ENCODE data around the gene NRF1.

NRF1 gene

DNA sequence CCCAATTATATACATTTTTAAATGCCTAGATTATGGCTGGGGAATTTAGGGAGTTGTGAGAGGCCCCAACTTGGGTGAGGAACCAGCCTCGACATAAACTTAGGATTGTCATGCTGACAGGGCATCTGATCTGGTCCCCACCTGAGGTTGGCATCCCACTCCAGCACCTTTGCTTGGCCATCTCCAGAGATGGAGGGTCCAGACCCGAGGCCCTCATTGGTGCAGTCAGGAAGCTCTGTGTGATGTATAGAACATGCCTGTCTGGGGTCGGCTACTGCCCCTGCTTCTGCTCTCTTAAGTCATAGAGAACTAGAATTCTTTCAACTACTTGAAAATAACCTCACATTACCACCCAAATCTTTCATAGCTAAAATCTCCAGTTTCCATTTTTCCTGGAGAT is 153.8 kb downstream of the NRF1 start:
- in situ Hi-C loops (cut with HindIII; ENCODE audit: low sequenced_read_pairs): loop anchor here (25.0 kb wide), 1 partner anchor 247 kb away; no protein-coding TSS in a partner anchor

DNA sequence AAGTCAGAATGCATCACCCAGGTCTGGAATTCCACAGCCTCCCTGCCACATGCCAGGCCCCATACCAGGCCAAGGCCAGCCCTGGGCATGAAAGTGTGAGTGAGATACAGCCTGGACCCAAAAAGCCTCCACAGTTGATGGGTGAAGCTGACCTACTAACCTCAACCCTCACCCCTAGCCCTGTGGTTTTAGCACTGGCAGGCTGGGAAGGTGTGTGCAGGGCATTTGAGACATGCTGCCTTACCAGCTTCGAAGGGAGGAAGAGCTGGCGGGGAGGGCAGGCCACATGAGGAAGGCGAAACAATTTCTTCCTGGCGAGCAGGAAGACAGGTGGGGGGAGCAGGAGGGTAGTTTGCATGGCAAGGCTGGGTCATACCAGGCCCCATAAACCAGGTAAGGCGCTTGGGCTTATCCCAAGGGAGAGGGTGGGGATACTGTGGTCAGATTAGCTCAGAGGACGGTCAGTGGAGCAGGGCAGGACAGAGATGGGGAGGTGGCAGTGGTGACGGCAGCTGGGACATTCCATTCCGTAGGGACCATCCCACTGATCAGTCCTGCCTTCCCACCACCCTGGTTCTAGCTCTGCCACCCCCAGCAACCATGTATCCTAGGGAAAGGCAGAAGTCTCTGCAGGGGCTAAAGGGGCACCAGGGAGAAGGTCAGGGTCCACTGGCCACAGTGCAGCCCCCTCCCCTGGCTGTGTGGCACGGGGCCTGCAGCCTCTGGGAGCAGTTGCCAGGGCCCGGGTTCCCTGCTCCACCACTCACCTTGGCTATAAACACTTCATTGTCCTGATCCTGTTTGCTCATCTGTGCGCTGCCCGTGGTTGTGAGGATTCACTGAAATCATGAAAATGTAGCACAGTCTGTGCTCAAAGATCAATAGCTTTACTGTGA is 155.8 kb downstream of the NRF1 start:
- in situ Hi-C loops (cut with HindIII; ENCODE audit: low sequenced_read_pairs): loop anchor here (25.0 kb wide), 1 partner anchor 245 kb away; no protein-coding TSS in a partner anchor

DNA sequence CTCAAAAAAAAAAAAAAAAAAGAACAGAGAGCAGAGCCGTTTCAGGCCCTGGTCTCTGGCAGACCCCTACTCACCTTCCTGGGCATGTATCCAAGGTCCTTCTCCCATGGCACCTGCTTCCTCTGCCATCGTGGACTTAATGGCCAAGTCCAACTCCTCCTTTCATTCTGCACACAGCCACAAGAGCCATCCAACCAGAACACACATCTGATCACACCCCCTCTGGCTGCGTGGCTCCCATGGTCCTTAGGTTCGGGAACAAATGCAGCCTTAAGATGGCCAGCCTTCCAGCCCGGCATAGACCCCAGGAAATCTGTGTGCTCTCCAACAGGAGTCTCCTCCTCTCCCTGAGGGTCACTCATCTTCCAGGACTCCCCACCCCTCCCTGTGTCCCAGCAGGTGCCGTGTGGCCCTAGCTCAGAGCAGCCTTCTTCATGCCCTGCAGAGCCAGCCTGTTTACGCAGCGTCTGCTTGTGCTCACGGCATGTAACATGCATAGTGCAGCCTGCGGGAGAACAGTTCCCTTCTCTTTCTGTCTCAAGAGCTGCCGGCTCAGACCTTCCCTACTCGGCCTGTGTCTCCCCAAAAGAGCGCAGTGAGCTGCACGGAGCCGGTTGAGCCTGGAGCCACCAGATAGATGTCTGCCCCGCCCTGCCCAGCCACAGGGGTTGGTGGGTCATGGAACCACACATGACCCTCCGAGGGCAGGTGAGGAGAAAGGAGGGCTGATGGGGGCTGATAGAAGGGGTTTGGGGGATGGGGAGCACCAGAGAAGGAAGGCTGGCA is 157.3 kb downstream of the NRF1 start:
- in situ Hi-C loops (cut with HindIII; ENCODE audit: low sequenced_read_pairs): loop anchor here (25.0 kb wide), 1 partner anchor 243 kb away; no protein-coding TSS in a partner anchor

DNA sequence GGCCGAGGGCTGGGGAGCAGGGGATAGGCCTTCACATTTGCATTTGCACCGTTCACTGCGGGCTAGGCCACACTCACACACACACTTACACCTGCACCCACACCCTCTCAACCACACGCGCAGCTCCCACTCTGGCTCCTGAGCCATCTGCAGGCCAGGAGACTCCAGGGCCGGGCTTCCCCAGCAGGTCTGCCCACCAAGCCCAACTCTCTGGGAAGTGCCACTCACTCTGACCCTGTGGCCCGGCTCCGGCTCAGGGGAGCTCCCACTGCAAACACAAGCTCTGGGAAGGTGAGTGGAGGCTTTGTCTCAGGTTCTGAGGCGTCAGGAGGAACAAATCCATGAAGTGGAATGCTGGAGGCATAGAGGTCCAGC is 157.9 kb downstream of the NRF1 start:
- in situ Hi-C loops (cut with HindIII; ENCODE audit: low sequenced_read_pairs): loop anchor here (25.0 kb wide), 1 partner anchor 243 kb away; no protein-coding TSS in a partner anchor

DNA sequence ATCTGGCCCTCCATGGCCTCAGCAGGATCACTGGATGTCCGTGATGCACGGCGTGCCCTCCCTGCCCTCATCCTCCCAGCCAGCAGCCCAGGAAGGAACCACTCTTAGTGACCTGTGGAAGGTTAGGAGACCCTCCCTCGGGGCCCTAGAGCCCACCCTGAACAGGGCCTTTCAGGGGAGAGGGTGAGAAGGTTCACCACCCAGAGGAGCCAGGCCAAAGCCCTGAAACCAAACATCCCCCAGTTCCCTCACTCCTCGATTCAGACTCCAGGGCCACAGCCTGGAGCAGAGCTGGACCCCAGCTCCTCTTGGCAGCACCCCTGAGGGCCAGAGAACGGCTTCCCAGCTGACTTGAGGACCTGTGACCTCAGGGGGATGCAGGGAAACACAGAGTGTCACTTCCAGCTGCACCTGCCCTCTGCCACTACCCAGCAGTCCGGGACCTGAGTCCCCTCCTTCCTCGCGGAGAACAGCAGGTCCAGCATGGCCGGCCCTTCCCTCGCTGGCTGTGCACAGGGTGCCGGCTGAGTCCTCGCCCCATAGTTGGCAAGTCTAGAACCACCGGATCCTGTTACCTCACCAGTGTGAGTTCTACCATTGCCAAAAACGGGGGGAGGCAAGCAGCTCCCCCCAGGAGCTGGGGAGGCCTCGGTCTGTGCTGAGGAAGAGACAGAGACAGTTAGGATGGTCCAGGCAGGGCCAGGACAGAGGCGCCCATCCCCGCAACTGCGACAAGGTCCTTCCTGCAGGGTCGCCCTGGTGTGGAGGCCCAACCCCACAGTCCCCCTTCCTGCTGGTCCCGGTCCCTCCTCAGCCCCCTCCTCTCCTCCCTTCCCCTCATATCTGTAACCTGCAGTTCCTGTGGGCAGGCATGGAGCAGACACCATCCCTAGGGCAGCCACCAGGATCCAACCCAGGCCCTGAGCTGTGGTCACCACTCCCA is 158.6 kb downstream of the NRF1 start:
- in situ Hi-C loops (cut with HindIII; ENCODE audit: low sequenced_read_pairs): loop anchor here (25.0 kb wide), 1 partner anchor 242 kb away; no protein-coding TSS in a partner anchor

DNA sequence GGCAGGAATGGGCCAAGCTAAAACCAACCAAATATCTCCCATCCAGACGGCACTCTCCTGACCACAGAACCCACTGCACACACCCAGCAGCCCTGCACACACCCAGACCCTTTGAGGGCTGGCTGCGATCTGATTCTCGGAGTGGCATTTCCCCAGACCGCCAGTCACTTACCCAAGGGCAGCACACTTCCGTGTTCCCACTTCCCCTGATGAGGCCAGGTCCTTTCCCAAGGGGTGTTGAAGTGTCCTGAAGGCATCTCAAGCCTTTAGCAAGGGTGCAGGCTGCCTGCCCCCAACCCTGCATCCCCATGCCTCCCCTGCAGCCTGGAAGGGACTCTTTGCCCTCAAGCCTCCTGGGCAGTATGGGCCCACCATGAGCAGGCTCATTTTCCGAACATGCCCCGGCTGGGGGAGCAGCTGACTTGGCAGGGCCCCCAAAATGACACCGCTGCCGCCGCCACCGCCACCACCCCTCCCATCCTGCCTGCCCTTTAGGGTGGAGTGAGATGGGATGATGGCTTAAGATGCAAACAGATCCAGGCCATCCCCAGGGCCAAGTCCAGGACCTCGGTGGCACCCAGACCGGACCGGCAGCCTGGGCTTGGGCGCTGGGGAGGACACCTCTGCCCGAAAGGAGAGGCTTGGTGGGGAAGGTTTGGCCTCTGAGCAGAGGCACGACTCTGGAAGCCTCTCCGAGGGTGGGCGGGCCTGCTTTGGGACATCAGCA is 159.8 kb downstream of the NRF1 start:
- in situ Hi-C loops (cut with HindIII; ENCODE audit: low sequenced_read_pairs): loop anchor here (25.0 kb wide), 1 partner anchor 241 kb away; no protein-coding TSS in a partner anchor

DNA sequence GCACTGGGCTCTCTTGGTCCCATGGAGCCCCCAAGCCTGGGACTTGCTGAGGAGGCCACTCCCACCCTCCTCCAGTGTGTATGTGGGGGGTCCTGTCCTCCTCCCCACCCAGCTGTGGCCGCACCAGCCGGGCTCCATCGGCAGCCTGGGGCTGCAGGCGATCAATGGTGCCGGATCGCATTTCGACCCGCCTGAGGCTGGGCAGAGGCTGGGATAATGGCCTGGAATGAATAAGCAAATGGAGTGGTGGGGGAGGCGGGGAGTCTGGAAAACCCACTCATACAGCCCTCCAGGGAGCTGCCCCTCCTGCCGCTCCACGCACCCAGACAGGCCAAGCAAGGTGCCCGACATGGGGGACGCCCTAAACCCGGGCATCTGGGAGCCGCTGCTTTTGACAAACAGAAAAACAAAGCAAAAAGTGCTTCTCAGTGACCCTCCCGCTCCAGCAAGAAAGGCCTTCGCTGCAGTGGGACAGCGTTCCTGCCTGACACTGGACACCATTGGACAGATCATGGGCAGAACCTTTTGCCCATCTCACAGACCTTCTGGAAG is 160.5 kb downstream of the NRF1 start:
- in situ Hi-C loops (cut with HindIII; ENCODE audit: low sequenced_read_pairs): loop anchor here (25.0 kb wide), 1 partner anchor 240 kb away; no protein-coding TSS in a partner anchor

DNA sequence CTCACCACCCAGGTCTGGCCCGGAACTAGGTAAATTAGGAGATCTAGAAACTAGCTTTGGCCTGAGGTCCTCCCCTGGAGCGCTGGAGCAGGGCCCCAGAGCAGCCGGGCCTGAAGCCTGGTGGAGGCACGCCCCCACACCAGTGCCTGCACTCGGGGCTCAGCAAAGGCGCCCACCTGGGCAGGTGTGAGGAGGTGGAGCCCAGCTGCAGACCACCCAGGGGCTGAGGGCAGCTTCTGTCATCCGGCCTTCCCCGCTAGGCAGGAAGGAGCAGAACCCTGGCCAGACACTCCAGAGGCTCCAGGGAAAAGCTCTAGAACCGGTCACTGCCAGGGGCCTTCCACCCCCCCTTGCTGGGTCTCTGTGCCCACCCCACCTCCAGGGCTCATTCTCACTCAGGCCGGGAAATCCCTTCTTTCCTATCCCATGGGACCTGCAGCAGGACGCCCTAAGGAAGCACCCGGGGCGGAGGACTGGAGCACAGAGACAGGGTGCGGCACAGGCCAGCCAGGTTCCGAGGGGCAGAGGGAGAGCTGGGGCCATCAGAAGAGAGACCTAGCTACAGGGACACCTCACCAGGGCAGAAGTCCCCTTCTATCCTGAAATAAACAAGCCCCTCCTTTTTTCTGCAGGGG is 161.2 kb downstream of the NRF1 start:
- in situ Hi-C loops (cut with HindIII; ENCODE audit: low sequenced_read_pairs): loop anchor here (25.0 kb wide), 1 partner anchor 240 kb away; no protein-coding TSS in a partner anchor

DNA sequence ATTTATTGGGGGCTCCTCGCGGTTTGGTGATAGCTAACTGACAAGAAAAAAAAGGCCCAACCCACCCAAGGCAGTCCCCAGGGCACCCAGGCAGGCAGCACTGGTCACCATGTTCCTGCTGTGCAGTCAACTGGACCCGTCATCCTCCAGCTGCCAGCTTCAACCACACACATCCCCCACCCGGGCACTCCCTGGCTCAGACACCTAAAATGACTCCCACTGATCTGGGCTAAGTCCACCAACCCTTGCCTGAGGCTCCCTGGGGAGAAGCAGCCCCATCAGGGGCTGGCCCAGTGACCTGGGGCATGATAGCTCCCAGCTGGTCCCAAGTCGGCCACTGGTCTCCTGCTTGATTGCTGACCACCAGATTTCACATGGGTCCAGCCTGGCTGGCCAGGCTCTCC is 161.8 kb downstream of the NRF1 start:
- in situ Hi-C loops (cut with HindIII; ENCODE audit: low sequenced_read_pairs): loop anchor here (25.0 kb wide), 1 partner anchor 239 kb away; no protein-coding TSS in a partner anchor

DNA sequence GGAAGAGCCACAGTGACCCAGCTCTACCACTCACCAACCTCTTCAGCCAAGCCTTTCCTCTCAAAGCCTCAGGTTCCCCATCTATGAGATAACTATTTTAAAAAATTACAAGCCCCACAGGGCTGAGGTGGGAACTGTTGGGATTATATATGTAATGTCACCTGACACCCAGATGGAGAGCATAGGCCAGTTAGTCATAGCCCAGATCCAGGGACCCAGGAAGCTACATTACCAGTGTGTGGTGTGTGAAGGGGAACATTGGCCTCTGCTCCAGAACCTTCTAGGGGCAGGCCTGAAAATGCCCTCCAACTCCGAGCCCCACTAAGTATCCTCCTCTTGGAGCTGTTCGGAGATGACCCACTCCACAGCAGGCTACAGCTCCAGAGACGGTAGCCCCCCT is 162.4 kb downstream of the NRF1 start:
- in situ Hi-C loops (cut with HindIII; ENCODE audit: low sequenced_read_pairs): loop anchor here (25.0 kb wide), 1 partner anchor 238 kb away; no protein-coding TSS in a partner anchor

DNA sequence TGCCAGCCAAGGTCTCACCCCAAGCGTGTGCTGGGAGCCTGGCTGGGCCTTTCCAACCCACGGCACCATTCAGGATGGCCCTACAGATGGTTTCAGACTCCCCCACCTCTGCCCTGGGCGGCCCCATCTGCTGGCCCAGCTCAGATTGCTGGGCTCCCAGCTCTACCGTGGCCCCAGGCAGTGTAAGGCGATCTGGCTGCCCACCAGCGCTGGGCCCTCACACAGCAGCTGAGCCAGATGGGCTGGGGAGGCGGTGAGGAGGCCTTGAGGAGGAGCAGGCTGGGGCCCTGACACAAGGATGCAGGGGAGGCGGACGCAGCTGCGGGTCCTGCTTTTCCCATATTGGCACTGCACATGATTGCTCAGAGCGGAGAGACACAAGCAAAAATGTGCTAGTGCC is 162.8 kb downstream of the NRF1 start:
- in situ Hi-C loops (cut with HindIII; ENCODE audit: low sequenced_read_pairs): loop anchor here (25.0 kb wide), 1 partner anchor 238 kb away; no protein-coding TSS in a partner anchor

DNA sequence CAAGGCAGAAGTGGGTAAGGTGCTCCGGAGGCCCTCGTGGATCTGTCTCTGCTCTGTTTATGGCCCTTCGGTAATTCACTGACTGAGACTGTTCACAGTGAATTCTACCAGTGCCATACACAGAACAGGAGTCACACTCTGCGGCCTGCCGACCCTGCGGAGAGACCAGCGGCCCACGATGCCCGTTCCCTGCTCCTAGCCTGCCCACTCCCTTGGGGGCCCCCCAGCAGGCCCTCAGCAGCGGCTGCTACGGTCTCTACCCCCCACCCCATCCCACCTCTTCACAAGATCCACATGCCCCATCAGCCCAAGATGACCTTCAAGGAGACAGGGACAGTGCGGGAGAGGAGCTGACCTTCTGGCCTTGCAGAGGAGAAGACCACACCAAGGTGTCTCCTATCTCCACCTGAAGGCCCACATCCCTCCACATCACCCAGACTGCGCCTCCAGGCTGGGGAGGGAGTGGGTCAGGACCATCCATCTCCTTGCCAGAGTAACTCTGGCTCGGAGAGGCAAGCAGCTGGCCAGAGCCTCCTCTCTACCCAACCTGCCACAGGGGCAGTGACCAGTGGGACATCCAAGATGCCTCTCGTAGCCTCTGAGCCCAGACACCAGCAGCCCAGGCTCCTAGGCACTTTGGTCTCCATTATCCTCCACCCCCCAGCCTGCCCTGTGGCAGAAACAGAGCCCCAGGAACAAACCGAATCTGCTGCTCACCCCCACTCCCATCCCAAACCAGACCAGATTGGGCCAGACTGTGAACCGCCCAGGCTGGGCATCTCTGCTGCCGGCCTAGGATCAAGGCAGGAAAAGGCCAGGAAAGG is 163.6 kb downstream of the NRF1 start:
- in situ Hi-C loops (cut with HindIII; ENCODE audit: low sequenced_read_pairs): loop anchor here (25.0 kb wide), 1 partner anchor 237 kb away; no protein-coding TSS in a partner anchor

DNA sequence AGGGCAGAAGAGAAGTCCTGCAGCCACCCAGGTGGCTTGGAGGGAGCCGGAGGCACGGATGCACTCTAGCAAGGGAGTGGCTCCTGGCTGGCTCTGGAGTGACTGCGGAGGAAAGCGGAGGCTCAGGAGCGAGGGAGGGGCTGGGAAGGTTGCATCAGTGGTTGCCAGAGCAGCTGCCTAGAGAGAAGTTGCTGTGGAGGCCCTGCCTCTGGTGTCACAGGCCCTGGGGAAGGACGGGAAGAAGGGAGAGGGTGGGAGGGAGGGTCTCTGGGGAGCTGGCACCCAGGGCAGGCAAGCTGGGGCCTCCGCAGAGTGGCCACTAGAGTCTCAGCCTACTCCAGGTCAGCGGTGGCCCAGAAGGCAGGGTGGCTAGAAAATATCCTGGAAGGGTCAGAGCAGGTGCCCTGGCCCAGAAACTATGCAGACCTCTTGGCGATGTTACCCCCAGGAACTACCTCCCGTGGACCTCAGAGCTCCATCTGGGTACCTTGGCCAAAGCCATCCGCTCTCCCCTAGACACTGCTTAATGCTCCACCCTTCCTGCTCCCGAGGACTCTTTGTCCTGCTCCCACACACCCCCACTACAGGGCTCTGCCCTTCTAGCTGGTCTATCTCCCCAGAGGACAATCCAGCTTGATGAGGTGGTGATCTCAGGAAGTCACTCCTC is 164.3 kb downstream of the NRF1 start:
- in situ Hi-C loops (cut with HindIII; ENCODE audit: low sequenced_read_pairs): no loop called here

DNA sequence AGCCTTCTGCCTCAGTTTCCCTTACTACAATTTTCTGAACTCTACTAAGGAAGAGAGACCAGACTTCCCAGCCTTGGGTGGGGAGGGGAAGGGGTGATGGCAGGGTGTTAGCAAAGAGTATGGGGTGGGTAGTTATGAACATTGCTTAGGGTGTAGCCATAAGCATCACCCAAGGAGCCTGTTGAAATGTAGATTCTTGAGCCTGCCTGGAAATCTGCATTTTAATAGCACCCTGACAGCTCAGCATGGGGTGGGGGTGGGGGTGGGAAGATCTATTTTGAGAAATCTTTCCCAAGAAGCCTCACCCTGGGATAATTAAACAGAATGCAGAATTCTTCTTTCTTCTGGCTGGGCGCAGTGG is 164.8 kb downstream of the NRF1 start:
- in situ Hi-C loops (cut with HindIII; ENCODE audit: low sequenced_read_pairs): no loop called here

DNA sequence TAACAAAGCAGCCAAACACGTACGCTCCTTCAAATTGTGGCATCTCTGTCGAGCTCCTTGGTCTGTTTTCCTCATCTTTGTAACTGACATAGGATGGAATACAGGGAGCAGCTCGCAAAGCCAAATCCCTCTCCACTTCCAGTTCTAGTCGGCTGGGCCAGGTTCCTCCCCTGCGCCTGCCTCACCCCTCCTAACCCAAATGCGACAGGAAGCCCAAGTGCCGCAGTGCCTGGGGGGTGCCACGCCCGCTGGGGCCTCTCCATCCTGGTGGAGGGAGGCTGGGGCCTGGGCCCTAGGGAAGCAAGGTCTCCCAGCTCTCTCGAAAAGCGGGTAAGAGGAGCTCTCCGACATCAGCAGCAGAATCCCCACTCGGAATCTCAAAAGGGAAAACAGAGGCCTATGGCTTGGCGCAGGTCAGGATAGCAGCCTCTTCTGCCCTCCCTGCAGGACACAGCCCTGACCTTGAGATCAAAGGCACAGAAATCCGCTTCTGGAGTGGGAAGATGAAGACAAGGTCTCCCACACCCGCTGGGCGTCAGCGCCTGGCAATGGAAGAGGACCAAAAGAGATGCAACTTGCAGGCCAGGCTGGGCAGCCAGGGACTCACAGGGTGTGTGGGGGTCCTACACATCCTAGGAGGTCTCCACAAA is 165.8 kb downstream of the NRF1 start:
- in situ Hi-C loops (cut with HindIII; ENCODE audit: low sequenced_read_pairs): no loop called here

DNA sequence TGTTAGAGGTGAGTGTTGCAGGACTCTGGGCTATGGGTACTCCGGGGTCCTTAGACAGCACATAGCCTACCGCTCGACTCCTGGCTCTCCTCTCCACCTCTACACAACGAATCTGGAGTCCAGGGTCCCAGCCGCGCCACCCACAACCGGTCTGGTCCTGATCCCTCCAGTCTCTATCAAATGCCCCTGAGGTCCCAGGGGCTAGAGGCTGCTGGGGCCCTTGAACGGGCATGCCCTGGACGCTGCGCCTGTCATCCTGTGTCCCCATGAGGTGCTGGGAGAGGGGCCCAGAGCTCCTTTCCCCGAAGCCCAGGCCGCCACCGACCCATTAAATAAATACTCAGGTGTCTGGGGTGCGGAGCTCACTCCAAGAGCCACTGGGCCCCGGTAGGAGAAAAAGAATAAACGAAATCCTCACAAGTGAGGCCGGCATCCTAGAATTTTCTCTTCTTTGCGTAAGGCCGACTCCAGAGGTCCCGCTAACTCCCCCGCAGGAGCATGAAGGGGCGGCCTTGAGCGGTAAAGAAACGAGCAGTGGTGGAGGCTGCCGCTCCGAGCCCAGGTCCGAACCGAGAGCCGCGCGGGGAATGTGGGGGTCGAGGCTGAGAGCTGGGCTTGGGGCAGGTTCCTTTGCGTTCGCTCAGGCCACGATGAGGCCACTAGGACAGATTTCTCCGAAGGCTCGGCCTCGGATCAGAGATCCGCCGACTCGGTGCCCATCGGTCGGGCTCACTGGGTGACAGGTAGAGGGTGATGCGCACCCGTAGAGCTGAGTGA is 166.7 kb downstream of the NRF1 start:
- in situ Hi-C loops (cut with HindIII; ENCODE audit: low sequenced_read_pairs): no loop called here
